HG02840 (cell line): Measurements from ENCODE around the gene FBXO41.

Source experiments
- ATAC-seq: cut with Tn5 transposase; IDR thresholded peaks from one replicate; pipeline ENCODE4 v1.9.1; 2021; ENCODE audit warnings: mild to moderate bottlenecking, moderate library complexity, moderate number of reproducible peaks; ENCODE audit not compliant: unreplicated experiment, low FRiP score

FBXO41 gene

DNA sequence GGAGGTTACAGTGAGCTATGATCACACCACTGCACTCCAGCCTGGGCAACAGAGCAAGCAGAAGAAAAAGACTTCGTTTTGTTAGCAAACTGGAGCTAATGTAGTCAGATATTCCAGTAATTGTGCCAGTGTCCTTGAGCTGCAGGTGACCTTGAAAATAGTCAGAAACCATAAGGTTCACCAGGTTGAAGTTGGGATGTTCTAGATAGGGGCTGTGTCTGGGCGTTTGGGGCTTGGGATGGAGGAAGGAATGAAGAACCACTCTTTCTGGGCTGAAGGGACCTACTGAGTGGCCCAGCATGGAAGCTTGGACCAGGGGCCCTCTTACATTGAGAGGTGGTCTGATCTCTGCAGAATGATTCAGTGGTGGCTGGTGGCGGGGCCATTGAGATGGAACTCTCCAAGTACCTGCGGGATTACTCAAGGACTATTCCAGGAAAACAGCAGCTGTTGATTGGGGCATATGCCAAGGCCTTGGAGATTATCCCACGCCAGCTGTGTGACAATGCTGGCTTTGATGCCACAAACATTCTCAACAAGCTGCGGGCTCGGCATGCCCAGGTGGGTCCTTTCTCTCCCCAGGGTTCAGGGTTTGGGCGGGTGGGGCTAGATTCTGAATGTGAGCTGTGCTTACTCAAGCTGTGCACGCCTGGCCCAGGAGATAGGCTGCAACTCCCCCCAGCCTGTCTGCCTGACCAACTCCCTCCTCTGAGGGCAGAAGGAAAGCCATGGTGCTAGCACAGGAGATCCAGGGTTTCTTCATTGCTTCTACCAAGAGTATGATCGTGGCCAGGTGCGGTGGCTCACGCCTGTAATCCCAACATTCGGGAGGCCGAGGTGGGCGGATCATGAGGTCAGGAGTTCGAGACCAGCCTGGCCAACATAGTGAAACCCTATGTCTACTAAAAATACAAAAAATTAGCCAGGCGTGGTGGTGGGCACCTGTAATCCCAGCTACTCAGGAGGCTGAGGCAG is 33.1 kb downstream of the FBXO41 start:
- no peak for ATAC-seq

DNA sequence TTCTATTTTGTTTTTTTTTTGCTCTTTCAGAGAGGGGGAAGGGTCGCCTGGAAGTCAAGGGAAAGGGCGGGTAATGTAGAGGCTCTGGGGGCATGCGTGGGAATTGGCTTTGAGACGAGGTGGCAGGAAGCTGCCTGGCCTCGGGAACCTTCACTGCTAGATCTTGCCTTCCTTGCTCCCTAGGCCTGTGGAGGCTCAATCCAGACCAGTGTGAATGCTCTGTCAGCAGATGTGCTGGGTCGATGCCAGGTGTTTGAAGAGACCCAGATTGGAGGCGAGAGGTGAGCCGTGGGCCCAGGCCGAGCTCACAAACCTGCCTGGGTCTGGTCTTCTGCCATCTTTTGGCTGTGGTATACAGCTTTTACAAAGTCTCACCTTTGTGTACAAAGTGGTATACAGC is 34.6 kb downstream of the FBXO41 start:
- ATAC-seq = no peak

DNA sequence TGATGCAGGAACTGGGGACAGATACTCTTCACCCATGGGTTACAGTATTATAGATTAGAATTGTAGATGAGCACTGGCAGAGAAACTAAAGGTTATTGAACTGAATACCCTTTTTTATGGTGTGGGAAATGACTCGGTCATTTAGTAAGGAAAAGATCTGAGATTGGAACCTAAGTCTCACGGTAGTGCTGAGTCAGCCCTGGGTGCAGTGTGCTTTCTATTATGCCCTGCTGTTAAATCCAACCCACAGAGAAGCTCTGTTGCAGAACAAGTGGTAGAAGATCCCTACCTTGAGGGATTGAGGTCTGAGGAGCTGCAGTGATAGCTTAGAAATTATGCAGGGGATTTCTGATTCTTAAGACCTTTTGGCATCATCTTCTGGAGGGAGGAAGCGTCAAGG is 37.4 kb downstream of the FBXO41 start:
- no peak for ATAC-seq

DNA sequence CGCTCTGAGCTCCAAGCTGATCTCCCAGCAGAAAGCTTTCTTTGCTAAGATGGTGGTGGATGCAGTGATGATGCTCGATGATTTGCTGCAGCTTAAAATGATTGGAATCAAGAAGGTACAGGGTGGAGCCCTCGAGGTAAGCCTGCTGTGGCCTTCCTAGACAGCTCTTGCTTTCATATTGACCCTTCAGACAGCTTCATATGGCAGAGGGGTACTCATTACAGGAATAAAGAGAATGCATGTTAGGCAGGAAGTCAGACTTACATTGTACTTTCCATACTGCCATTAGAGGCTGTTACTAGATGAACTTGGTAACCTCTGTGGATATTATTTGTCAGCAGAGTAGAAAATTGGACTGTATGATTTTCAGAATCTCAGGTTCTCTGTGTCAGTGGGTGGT is 39.7 kb downstream of the FBXO41 start:
- no peak for ATAC-seq

DNA sequence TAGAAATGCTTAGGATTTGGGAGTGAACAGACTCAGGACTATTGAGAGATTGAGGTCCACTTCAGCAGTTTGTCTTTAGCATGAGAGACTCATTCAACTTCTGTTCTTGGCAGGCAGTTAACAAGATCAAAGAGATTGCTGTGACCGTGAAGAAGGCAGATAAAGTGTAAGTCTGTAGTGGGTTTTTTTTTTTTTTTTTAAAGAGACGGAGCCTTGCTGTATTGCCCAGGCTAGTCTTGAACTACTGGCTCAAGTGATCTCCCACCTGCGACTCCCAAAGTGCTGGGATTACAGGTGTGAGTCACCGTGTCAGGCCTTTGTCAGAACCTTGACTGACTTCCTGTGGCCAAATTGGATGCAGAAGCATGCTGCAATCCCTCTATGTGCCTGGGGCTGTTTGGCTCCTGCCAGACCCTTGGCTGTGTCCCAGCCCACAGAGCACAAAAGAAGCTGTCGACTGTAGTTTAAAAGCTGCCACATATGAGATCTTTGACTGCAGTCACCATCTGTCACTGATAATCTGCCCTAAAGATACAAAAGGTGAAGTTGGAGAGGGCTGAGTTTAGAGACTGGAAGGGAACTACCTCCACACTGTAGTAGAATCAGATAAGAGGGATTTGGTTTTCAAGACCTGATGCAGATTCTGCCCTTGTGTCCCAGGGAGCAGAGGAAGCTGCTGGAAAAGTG is 40.3 kb downstream of the FBXO41 start:
- ATAC-seq = no peak

DNA sequence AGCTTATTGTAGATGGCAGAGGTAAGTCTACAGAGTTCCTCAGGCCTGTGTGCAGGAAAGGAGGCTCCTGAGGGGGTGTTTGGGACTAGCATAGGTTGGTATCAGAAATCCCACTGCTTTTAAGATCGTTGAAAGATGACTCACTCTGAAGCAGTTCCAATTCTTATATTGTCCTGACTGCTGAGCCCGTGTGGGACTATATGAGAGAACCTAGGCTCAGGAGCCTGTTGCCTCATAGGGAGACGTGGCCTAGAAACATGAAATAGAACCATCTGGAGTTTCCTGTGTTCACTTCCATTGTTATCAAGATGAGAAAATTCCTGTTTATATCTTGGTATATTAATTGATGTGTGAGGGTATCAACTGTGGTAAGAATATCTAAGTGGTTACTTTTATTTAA is 44.5 kb downstream of the FBXO41 start:
- ATAC-seq = no peak

DNA sequence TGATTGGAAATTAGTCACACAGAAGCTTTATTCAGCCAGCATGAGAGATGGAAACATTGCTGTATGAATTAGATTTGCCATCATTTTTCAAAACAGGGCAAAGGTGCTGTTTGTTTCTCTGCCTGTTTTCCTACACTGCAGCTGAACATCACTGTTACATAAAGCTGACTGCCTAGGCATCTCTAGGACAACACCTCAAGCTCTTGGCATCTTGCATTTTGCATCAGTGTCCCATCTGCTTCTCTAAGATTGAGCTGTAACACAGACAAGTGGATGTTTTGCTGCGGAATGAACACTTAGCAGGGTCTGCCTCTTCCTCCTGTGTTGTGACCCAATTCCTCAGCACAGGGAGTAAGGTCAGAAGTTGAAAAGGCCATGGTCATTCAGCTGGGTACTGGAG is 45.3 kb downstream of the FBXO41 start:
- ATAC-seq = no peak

DNA sequence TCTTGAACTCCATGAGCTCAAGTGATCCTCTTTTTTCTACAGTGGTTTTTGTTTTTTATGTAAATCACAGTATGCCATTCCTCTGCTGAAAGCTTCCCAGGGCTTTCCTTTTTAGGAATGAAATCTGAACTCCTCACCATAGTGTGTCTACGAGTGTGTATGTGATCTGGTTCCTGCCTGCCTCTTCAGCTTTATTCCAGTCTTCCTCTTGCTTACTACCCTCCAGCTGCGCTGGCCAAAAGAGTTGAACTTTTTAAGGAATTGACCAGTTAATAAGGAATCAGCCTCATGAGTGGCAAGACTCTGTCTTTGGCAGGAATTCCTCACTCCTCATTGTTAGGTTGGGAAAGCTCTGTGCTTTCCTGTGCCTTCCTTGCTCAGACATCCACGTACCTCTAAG is 46.1 kb downstream of the FBXO41 start:
- ATAC-seq = no peak

DNA sequence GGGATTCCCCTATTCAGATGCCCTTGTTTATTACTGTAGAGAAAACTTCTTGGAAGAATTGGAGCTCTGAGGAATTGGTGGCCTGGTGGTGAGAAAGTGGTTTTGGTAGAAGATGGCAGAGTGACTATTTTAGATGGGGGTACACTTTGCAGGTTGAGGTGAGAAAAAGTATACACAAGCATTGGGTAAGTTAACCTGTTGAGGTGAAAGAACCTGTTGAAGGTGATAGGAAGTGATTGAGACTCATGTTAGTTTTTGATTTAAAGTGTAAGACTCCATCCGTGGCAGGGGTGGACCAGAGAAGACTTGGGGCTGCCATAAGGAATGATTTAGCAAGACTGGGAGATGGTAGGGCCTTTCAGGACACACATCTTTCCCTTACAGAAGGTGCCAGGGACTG is 47.1 kb downstream of the FBXO41 start:
- no peak for ATAC-seq

DNA sequence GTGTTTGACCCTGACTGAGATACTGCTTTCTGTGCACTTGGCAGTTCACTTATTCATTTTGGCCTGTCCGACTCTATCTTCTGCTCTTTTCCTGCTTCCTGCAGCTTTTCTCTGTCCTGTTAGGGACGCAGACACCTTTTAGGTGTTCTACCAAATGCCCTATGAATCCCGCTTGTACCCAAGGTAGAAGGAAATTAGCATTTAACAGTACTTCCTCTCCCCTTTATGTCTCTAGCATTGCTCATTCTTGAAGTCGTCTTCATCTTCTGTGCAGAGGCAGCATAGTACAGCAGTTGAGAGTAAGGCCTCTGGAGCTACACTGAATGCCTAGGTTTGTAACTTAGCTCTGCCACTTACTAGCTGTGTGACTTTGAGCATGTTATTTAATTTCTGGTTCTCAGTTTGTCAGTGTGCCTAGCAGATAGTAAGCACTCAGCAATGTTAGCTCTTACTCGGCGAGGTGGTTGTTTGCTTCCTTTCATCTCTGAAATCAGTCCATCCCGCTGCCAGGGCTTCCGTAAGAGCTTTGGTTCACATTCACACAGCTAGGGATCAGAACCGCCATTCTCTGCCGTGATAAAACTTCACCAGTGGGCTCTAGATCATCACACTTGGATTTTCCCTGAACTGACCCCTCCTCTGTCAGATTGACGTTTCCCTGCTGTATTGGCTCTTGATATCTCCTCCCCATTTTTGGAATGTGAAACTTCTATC is 48.8 kb downstream of the FBXO41 start:
- ATAC-seq = no peak

DNA sequence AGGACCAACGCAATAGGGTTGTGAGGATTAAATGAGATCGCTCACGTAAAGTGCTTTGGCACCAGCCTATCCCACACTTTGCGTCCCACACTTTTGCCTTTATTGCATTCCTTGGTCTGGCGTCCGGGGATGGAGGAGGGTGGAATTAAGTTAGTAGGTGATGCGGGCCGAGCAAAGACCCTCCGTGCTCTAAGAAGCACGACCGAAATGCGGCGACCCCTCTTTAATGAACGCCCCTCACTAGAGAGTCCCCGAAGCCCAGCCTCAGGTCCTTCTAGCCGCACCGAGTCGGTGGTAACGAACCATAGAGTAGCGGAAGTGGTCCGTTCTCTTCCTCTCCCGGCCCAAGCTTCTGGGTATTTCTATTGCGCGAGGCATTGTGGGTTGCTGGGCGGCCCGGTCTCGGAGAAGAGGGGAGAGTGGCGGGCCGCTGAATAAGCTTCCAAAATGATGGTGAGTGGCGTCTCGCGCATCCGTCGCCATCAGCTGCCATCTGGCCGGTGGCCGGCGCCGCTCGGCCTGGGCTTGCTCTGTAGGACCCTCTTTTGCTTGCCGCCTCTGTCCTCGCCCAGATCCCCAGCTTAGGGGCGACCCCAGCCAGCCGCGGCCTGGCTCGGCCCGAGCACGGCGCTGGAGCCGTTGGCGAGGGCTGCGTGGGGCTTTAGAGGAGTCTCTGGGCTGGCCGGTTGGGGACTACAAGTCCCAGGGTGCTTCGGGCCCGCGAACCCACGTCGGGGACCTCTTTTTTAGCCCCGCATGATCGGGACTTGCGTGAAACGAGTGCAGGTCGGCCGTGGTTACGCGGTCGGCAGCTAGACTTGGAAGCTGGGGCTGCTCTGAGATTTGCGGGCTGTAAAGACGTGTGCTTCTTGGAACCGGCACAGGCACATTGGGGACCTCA is 50.1 kb downstream of the FBXO41 start, which contains the start of gene CCT7:
CCT7 (plus strand) TSS at position 377 of the 901 bp plus-strand sequence; CDS start at position 448, 71 bp downstream.
- peak; percentile 61 for ATAC-seq

DNA sequence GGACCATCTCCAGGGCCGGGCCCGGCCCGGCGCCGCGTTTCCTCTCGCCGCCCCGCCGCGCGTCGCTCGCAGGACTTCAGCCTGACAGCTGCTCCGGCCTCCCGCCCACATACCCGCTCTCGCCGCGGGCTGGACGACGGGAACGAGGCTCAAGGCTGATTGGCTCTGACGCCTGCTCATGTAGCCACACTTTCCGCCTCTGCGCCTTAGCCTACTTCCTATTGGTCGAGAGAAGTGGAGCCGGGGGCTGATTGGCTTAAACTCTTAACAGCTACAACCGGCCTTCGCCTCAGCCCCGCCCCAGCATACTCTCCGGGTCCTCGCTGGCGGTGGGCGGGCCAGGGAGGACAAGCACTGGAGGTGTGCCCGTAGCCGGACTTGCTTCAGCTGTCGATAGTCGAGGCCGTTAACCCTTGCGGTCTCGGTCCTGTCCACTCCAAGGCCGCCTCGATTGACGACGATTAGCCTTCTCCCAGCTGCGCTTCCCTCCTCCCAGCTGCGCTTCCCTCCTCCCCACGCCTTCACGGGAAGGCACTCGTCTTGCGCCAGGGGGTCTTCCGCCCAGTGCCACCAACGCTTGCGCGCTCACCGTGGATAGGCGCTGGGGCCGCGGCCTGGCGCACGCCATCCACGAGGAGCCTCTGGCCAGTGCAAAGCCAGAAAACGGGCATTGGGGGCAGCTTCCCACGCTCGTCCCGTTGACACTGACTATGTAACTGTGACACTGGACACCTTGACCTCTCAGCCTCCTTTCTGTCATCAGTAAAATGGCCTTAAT is 50.9 kb downstream of the FBXO41 start, which contains the start of gene PRADC1:
PRADC1 (minus strand) TSS at position 86 of the 778 bp plus-strand sequence; CDS start at position 7, 79 bp downstream.
- ATAC-seq = peak; percentile 93

DNA sequence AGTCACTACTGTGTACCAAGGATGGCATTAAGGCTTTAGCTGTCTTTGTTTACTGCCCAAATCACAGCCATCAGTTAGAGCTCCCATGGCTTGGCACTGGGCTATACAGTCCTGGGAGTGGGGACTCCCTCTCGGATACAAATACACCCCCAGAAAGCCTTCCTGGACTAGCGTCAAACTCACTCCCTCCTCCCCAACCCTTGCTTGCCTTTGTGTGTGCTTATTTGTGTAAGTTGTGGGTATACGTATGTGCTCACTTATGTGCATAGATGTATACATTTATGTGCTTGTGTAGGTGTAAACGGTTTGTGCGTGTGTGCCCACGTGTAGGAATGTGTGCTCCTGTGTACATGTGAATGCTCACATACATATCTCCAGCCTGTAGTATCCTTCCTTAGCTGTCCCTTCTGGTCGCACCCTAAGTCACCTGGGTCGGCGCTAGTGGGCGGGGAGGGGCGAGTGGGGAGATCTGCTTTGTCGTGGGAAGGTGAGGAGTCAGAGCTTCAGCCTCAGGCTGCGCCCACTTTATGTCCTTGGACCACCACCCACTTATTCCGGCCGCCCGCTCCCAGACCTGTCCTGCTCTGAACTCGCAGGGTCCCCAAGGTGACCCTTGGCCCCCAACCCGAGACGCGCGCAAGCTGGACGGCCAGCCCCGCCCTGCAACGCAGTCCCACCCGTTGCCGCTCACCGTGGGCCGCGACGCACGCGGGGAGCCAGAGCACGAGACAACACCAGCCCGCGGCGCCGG is 51.7 kb downstream of the FBXO41 start:
- ATAC-seq = peak; percentile 6

DNA sequence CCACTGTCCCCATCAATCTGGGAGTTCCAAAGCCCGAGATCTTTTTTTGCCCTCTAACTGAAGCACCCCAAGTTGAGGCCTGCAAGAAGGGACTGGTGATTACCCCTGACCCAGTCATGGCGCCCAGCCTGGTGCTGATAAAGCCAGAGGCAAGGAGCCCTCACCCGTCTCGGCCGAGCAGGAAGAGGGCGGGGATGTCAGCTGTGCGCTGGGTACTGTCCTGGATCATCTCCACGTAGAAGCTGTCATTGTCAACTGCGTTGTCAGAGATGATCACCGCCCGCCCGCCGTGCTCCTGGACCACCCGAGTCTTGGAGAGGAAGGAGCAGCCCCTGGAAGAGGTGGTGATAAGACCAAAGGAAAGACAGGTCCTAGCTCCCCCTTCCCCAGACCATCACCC is 55.6 kb downstream of the FBXO41 start:
- no peak for ATAC-seq

DNA sequence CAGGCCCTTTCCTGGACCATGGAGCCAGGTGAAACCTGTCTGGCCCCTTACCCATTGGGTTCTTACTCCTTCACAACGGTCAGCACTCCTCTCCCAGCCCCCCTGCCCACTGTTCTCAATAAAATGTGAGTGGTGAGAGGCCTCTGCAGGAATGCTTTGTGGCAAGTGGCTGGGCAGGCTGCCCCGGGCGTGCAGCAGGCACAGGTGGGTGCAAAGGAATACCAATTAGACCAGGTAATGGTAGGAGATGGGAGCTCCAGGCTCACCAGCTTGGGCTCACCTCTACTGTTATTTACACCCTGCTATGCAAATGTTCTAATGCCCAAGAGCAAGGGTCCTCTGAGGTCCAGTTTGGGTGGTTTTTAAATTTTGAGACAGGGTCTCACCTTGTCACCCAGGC is 57.2 kb downstream of the FBXO41 start:
- ATAC-seq = no peak

DNA sequence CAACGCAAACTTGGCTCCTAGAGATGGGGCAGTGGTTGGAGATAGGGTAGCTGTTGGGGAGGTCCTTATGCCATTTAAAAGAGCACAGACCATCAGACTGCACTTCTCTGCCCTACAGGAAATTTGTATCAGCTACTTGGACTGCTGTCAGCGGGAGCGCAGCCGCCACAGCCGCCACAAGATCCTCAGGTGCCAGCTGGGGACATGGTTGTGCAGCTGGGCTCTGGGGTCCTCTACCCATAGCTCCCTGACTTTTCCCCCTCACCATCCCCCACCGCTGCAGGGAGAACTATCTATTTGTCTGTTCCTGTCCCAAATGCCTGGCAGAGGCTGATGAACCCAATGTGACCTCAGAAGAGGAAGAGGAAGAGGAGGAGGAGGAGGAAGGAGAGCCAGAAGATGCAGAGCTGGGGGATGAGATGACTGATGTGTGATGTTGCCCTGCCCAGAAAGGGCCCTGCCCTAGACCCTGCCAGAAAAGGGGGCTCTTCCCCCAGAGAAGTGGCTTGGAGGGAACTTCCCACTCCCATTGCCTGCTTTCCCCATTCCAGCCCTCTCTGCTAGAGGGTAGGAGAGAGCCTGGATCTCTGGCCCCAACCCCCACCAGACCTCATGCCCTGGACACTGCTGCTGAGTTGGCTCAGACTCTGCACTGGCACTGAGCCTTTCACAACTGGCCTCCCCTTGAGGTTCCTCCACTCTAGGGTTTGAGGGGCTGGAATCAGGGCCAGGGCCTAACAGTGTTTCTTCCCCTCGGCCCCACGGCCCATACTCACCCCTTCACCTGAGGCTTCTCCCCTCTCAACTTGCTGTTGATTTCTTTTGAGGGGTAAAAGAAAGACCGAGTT is 58.5 kb downstream of the FBXO41 start:
- no peak for ATAC-seq

DNA sequence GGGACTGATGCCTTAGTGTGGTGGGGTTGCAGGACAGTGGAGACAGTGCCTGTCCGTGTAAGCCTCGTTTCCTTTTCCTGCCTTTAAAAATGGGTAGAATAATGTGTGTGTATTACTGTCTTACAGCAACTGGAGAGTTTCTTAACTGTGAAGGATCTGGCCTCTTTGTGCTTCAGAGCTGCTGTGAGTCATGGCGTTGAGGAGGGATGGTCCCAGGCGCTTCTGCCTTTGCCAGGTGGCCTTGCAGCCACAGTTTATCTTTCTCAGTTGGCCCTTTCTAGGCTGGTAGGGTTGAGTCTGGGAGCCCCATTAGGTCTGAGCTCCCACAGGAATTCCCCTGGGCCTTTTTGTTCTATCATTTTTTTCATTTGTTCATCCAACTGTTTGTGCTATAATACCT is 60.5 kb downstream of the FBXO41 start:
- no peak for ATAC-seq
